ENCODE data around the gene ZBTB20.

The ZBTB20 gene

GRCh38 chr3:114442246-114442645, 704.8 kb downstream of the ZBTB20 start:
- no peak for TF ChIP-seq REST (IDR thresholded peaks at IDR 0.05; ENCODE audit: insufficient read depth in 1 of 2, low read depth in 2 of 2, low read length in 2 of 2)
- no peak for TF ChIP-seq POLR2AphosphoS5 (IDR thresholded peaks at IDR 0.05; ENCODE audit: low read depth, low read length)
- no peak for TF ChIP-seq FOXP2 (optimal IDR thresholded peaks at IDR 0.05; ENCODE audit: borderline replicate concordance, extremely low read depth, extremely low read length, insufficient read depth)
- no peak for TF ChIP-seq TAF1 (IDR thresholded peaks at IDR 0.05; ENCODE audit: borderline replicate concordance, insufficient read depth, low read length)
- no peak for TF ChIP-seq SIN3A (IDR thresholded peaks at IDR 0.05; ENCODE audit: borderline replicate concordance, insufficient read depth, low read length)

GRCh38 chr3:114441386-114441785, 705.7 kb downstream of the ZBTB20 start:
- no peak for TF ChIP-seq FOXP2 (optimal IDR thresholded peaks at IDR 0.05; ENCODE audit: borderline replicate concordance, extremely low read depth, extremely low read length, insufficient read depth)
- TF ChIP-seq POLR2AphosphoS5 (IDR thresholded peaks at IDR 0.05; ENCODE audit: low read depth, low read length): no peak
- TF ChIP-seq REST (IDR thresholded peaks at IDR 0.05; ENCODE audit: insufficient read depth in 1 of 2, low read depth in 2 of 2, low read length in 2 of 2): no peak
- TF ChIP-seq SIN3A (IDR thresholded peaks at IDR 0.05; ENCODE audit: borderline replicate concordance, insufficient read depth, low read length): no peak
- TF ChIP-seq TAF1 (IDR thresholded peaks at IDR 0.05; ENCODE audit: borderline replicate concordance, insufficient read depth, low read length): no peak

GRCh38 chr3:114440700-114441099, 706.4 kb downstream of the ZBTB20 start:
- no peak for TF ChIP-seq FOXP2 (optimal IDR thresholded peaks at IDR 0.05; ENCODE audit: borderline replicate concordance, extremely low read depth, extremely low read length, insufficient read depth)
- TF ChIP-seq TAF1 (IDR thresholded peaks at IDR 0.05; ENCODE audit: borderline replicate concordance, insufficient read depth, low read length): no peak
- TF ChIP-seq POLR2AphosphoS5 (IDR thresholded peaks at IDR 0.05; ENCODE audit: low read depth, low read length): no peak
- TF ChIP-seq REST (IDR thresholded peaks at IDR 0.05; ENCODE audit: insufficient read depth in 1 of 2, low read depth in 2 of 2, low read length in 2 of 2): no peak
- TF ChIP-seq SIN3A (IDR thresholded peaks at IDR 0.05; ENCODE audit: borderline replicate concordance, insufficient read depth, low read length): no peak

GRCh38 chr3:114439284-114439683, 707.8 kb downstream of the ZBTB20 start:
- no peak for TF ChIP-seq FOXP2 (optimal IDR thresholded peaks at IDR 0.05; ENCODE audit: borderline replicate concordance, extremely low read depth, extremely low read length, insufficient read depth)
- no peak for TF ChIP-seq REST (IDR thresholded peaks at IDR 0.05; ENCODE audit: insufficient read depth in 1 of 2, low read depth in 2 of 2, low read length in 2 of 2)
- TF ChIP-seq POLR2AphosphoS5 (IDR thresholded peaks at IDR 0.05; ENCODE audit: low read depth, low read length): no peak
- TF ChIP-seq SIN3A (IDR thresholded peaks at IDR 0.05; ENCODE audit: borderline replicate concordance, insufficient read depth, low read length): no peak

GRCh38 chr3:114437897-114438296, 709.2 kb downstream of the ZBTB20 start:
- TF ChIP-seq SIN3A (IDR thresholded peaks at IDR 0.05; ENCODE audit: borderline replicate concordance, insufficient read depth, low read length) (no peak), POLR2AphosphoS5 (IDR thresholded peaks at IDR 0.05; ENCODE audit: low read depth, low read length) (no peak), FOXP2 (optimal IDR thresholded peaks at IDR 0.05; ENCODE audit: borderline replicate concordance, extremely low read depth, extremely low read length, insufficient read depth) (no peak)
